Caco-2 (cell line): Measurements from ENCODE around the gene CDC42SE1. TPM values are rescaled to one million over a fixed set of nuclear protein-coding genes. Genes with fewer than 3 reads are reported as not detected.

Source experiments
- BruUV-seq: library from RNA; stranded (reverse); fragments of 400-500 nt; replicated peaks from 2 replicates; lab custom pipeline; 2021; lab: Mats Ljungman, UMichigan
- CTCF ChIA-PET: fragments of 300-600 bp; sonication (Branson Sonifier 250); formaldehyde crosslinking; loops from one replicate; lab custom pipeline; 2022; ENCODE audit warnings: antibody characterized with exemption; lab: Charles Lee
- POLR2A ChIA-PET: fragments of 300-600 bp; sonication (Branson Sonifier 250); formaldehyde crosslinking; loops from one replicate; lab custom pipeline; 2022; ENCODE audit warnings: antibody characterized with exemption; lab: Charles Lee
- DNase-seq, 2 experiments: peaks; one replicate each; pipeline versions ENCODE4 v3.0.0 to v3.0.0-alpha.2; 2020 to 2022
- H3K27me3 ChIP-seq: replicated peaks from 2 replicates; pipeline ENCODE4 v1.6.0; 2011; ENCODE audit warnings: low read length; ENCODE audit not compliant: control insufficient read depth, insufficient read depth
- H3K36me3 ChIP-seq: 2 replicates; pipeline ENCODE4 v1.5.1; 2011; ENCODE audit warnings: low read length; ENCODE audit not compliant: control insufficient read depth, insufficient read depth
- H3K4me1 ChIP-seq: fragments of 250-450 bp; sonication (Bioruptor Pico); 2 replicates; pipeline ENCODE4 v1.5.1; 2020; ENCODE audit warnings: mild to moderate bottlenecking
- H3K4me3 ChIP-seq: 2 replicates; pipeline ENCODE4 v1.5.1; 2011; ENCODE audit warnings: low read depth, mild to moderate bottlenecking, control low read depth, low read length
- H3K9me3 ChIP-seq: fragments of 250-450 bp; sonication (Bioruptor Pico); 2 replicates; pipeline ENCODE4 v1.5.1; 2020; ENCODE audit warnings: mild to moderate bottlenecking, moderate library complexity
- H3K27ac Mint-ChIP-seq: one replicate; pipeline ENCODE4 v1.8.0; 2022; ENCODE audit warnings: mixed read lengths; ENCODE audit not compliant: unreplicated experiment
- H3K27me3 Mint-ChIP-seq: one replicate; pipeline ENCODE4 v1.8.0; 2022; ENCODE audit warnings: mixed read lengths; ENCODE audit not compliant: insufficient read depth, unreplicated experiment
- H3K36me3 Mint-ChIP-seq: one replicate; pipeline ENCODE4 v1.8.0; 2022; ENCODE audit warnings: mild to moderate bottlenecking, mixed read lengths; ENCODE audit not compliant: insufficient read depth, unreplicated experiment
- H3K4me1 Mint-ChIP-seq: one replicate; pipeline ENCODE4 v1.8.0; 2022; ENCODE audit warnings: low read depth, mixed read lengths; ENCODE audit not compliant: unreplicated experiment
- H3K4me3 Mint-ChIP-seq: one replicate; pipeline ENCODE4 v1.8.0; 2022; ENCODE audit warnings: mild to moderate bottlenecking, moderate library complexity, mixed read lengths; ENCODE audit not compliant: unreplicated experiment
- H3K9me3 Mint-ChIP-seq: one replicate; pipeline ENCODE4 v1.8.0; 2022; ENCODE audit warnings: mixed read lengths; ENCODE audit not compliant: unreplicated experiment
- intact Hi-C: fragments of 100-400 bp; cut with micrococcal nuclease; formaldehyde crosslinking; loops from one replicate; pipeline ENCODE4 v1.10.0; 2022; ENCODE audit not compliant: unreplicated experiment
- total RNA-seq: library from RNA; stranded (reverse); gene quantifications from 2 replicates; pipeline ENCODE4 v1.2.3, GENCODE V29; 2022
- TF ChIP-seq, protein P1 (sequence below), 2 experiments: fragments of 200-600 bp in 1 of 2; IDR thresholded peaks; 1 replicate in 1 of 2; 2 replicates in 1 of 2; pipeline versions ENCODE4 v1.5.1 to v1.8.0; 2011 to 2022; ENCODE audit warnings: antibody characterized with exemption in 1 of 2, control low read depth in 1 of 2, inconsistent platforms in 1 of 2, low read depth in 1 of 2, low read length in 1 of 2, mild to moderate bottlenecking in 1 of 2, moderate library complexity in 1 of 2; ENCODE audit not compliant: insufficient read depth in 1 of 2, severe bottlenecking in 1 of 2, unreplicated experiment in 1 of 2

Gene CDC42SE1
- total RNA-seq, 1 experiment from 2014 or later, result 59.4 TPM

DNA sequence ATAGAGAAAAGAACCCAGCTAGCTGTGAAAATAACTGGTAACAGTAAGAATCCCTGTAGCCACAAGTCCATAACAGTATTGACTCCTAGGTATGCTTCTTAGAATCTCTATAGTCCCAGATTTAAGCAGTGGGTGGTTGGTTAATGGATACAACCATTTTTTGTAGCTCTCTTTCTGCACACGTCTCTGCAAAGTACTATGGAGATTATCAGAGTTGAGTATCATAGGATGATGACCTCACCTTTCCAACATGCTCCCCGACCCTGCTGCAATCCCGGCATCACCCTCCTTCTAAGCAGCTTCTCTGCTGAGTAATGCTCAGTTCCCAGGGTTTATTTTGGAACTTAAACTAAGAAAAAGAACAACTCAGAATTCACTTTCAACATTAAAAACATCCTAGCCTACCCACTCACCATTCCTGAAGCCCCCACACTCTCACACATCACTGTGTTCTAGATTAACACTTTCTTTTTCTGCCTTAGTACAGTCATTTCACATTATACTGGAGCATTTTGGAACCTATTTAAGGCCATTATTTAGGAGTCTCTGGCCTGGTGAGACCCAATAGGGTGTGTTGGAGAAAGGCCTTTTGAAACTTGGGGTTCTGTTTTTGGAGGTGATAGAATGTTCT lies 3.4 kb upstream of the CDC42SE1 start:
- Mint-ChIP-seq H3K27me3 (no peaks in the 10 kb centered on the region), H3K9me3 (no peaks in the 10 kb centered on the region), H3K36me3 (peaks cover 19% of the 10 kb centered on the region), H3K4me1 (peaks cover 23% of the 10 kb centered on the region), H3K4me3 (no peak overlapping the region), H3K27ac (no peak overlapping the region)
- no peak for DNase-seq
- TF ChIP-seq, protein P1, sequence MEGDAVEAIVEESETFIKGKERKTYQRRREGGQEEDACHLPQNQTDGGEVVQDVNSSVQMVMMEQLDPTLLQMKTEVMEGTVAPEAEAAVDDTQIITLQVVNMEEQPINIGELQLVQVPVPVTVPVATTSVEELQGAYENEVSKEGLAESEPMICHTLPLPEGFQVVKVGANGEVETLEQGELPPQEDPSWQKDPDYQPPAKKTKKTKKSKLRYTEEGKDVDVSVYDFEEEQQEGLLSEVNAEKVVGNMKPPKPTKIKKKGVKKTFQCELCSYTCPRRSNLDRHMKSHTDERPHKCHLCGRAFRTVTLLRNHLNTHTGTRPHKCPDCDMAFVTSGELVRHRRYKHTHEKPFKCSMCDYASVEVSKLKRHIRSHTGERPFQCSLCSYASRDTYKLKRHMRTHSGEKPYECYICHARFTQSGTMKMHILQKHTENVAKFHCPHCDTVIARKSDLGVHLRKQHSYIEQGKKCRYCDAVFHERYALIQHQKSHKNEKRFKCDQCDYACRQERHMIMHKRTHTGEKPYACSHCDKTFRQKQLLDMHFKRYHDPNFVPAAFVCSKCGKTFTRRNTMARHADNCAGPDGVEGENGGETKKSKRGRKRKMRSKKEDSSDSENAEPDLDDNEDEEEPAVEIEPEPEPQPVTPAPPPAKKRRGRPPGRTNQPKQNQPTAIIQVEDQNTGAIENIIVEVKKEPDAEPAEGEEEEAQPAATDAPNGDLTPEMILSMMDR (IDR thresholded peaks at IDR 0.05; ENCODE audit: insufficient read depth in 1 of 2, low read depth in 1 of 2, low read length in 1 of 2, severe bottlenecking in 1 of 2, unreplicated experiment in 1 of 2), result no peak
- Histone ChIP-seq H3K9me3 (no peaks in the 10 kb centered on the region), H3K4me3 (no peak overlapping the region), H3K36me3 (no peaks in the 10 kb centered on the region), H3K4me1 (peaks cover 6% of the 10 kb centered on the region), H3K27me3 (no peaks in the 10 kb centered on the region)
- BruUV-seq, result no TSS peak
- POLR2A ChIA-PET, result no interaction called here
- intact Hi-C loops, result no loop called here
- CTCF ChIA-PET, result no interaction called here

DNA sequence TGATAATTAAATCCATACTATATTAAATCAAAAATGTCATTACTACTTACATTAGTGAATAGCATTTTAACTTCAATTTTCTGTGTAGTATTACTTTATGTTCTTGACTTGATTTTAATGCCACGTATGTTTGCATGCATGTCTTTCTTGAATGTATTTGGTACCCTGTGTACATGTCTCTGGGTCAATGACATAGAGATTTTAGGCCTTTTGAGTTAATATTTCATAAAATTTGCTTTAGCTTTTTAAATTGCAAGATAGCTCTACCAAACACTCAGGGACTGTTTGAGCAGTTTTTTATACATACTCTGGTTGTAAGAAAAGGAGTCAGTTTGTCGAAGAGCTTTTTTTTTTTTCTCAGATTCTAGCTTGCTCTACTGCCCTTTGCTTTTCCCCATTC lies 2.3 kb upstream of the CDC42SE1 start:
- Histone ChIP-seq H3K9me3 (no peaks in the 10 kb centered on the region), H3K4me1 (peaks cover 8% of the 10 kb centered on the region), H3K36me3 (no peaks in the 10 kb centered on the region), H3K27me3 (no peaks in the 10 kb centered on the region), H3K4me3 (no peak overlapping the region)
- ChIA-PET CTCF (no interaction called here), POLR2A (no interaction called here)
- no peak overlapping the region for H3K27ac Mint-ChIP-seq
- no TSS peak for BruUV-seq
- peaks cover 31% of the 10 kb centered on the region for H3K36me3 Mint-ChIP-seq
- TF ChIP-seq, protein P1 (IDR thresholded peaks at IDR 0.05; ENCODE audit: insufficient read depth in 1 of 2, low read depth in 1 of 2, low read length in 1 of 2, severe bottlenecking in 1 of 2, unreplicated experiment in 1 of 2), result no peak
- DNase-seq, result no peak
- H3K27me3 Mint-ChIP-seq, result no peaks in the 10 kb centered on the region
- peaks cover 33% of the 10 kb centered on the region for H3K4me1 Mint-ChIP-seq
- H3K9me3 Mint-ChIP-seq, result no peaks in the 10 kb centered on the region
- H3K4me3 Mint-ChIP-seq, result no peak overlapping the region
- intact Hi-C loops, result no loop called here

DNA sequence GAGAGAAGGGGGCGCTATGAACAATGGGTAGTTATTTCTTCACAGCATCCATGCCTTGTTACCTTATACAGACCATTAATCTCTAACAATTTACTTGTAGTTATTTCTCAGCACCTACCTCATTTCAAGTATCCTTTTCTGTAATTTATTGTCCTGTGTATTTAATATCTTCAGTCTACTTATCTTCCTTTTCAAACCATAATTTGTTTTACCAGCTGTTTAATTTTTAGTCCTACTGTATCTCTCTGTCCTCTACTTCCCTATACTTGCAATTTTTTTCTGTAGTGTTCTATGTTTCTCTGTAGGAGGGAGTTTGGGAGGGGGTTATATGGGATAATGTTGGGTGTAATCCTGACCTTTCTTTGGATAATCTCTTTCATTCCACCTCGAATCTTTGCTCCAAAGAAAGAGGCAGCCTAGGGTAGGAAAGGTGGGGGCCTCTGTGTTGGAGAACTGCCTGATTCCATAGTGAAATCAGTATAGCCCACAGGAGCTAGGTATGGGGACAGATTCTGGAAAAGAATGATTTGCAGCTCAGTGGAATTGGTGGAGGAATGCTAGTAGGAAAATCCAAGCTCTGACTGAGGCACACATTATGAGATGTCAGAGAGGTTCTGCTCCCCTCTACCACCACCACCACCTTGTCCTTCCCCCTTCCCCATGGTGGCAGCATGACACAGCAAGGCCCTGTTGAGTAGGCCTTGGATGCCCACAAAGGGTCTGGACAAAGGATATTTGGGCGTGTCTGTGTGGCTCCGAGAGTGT lies 1.4 kb upstream of the CDC42SE1 start:
- Mint-ChIP-seq H3K4me1 (peaks cover 42% of the 10 kb centered on the region), H3K27ac (peak overlapping the region; percentile 86), H3K9me3 (no peaks in the 10 kb centered on the region), H3K4me3 (peak overlapping the region; percentile 88), H3K27me3 (no peaks in the 10 kb centered on the region), H3K36me3 (peaks cover 39% of the 10 kb centered on the region)
- POLR2A ChIA-PET, result interaction anchor here (0.6 kb wide), 1 partner anchor 106 kb away, joined by 4 read pairs; no protein-coding TSS in a partner anchor
- Histone ChIP-seq H3K27me3 (no peaks in the 10 kb centered on the region), H3K9me3 (no peaks in the 10 kb centered on the region), H3K4me1 (peaks cover 11% of the 10 kb centered on the region), H3K36me3 (no peaks in the 10 kb centered on the region), H3K4me3 (peak overlapping the region; percentile 60)
- CTCF ChIA-PET, result interaction anchor here (0.6 kb wide), 1 partner anchor 221 kb away, joined by 4 read pairs; no protein-coding TSS in a partner anchor
- no peak for DNase-seq
- intact Hi-C loops, result no loop called here
- TF ChIP-seq, protein P1 (IDR thresholded peaks at IDR 0.05; ENCODE audit: insufficient read depth in 1 of 2, low read depth in 1 of 2, low read length in 1 of 2, severe bottlenecking in 1 of 2, unreplicated experiment in 1 of 2), result no peak
- BruUV-seq, result no TSS peak
